AG09319 (cell line): Measurements from ENCODE around the gene GPATCH2.

ENCODE experiments used
- DNase-seq: peaks from one replicate; pipeline ENCODE4 v3.0.0-alpha.2; 2010; ENCODE audit warnings: low read depth; ENCODE audit errors: extremely low read depth
- TF ChIP-seq, protein P1 (sequence below): IDR thresholded peaks from 2 replicates; pipeline ENCODE4 v1.5.1; 2011; ENCODE audit warnings: low read depth, mild to moderate bottlenecking, inconsistent platforms, low read length, moderate library complexity

Gene GPATCH2

GRCh38 chr1:217577336-217577735 lies 53.6 kb downstream of the GPATCH2 start:
- DNase-seq: no peak
- TF ChIP-seq, protein P1, sequence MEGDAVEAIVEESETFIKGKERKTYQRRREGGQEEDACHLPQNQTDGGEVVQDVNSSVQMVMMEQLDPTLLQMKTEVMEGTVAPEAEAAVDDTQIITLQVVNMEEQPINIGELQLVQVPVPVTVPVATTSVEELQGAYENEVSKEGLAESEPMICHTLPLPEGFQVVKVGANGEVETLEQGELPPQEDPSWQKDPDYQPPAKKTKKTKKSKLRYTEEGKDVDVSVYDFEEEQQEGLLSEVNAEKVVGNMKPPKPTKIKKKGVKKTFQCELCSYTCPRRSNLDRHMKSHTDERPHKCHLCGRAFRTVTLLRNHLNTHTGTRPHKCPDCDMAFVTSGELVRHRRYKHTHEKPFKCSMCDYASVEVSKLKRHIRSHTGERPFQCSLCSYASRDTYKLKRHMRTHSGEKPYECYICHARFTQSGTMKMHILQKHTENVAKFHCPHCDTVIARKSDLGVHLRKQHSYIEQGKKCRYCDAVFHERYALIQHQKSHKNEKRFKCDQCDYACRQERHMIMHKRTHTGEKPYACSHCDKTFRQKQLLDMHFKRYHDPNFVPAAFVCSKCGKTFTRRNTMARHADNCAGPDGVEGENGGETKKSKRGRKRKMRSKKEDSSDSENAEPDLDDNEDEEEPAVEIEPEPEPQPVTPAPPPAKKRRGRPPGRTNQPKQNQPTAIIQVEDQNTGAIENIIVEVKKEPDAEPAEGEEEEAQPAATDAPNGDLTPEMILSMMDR: no peak

DNA sequence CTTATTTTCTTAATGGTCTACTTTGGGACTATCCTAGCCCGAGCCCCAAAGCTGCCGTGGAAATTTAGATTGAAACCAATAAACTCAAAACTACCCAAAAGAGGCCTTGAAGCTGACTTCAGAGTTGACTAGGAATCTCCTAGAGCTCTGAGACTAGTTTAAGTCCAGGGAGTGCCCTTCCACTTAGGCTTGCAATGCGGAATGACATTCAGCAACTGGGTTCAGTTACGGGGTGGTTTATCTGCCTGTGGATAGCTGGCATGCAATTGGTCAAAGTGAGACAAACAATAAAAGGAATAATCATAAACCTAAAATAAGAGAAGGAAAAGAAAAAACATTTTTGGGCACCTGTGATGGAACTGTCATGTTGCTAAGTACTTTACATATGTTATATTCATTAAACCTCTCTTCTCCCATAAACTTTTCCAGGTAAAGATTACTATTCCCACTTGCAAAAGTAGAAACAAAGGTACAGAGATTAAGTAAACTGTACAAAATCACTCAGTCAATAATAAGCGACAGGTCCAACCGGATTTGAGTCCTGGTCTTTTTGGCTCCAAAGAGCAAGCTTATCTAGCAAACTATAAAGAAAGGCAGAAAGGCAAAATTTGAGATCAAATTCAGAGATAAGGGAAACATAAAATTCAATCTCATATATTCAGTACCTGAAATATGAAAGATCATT lies 56.5 kb downstream of the GPATCH2 start:
- TF ChIP-seq, protein P1: no peak
- no peak for DNase-seq

DNA sequence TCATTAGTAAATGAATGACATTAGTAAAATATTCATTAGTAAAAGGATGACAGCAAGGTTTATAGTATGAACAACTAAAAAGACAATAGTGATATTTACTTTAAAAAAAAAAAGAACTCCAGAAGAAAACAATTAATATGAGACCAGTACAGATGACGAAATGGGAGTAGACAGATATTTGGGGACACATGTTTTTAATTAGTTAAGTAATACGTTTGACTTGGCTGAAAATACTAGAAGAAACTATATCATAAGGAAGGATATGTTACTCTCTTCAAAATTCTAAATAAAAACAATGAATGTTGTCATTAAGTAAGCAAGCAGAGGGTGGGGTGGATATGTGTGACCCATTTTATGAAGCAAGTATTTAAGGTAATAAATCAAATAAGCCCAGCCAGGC lies 61.9 kb downstream of the GPATCH2 start:
- peak; percentile 11 for DNase-seq
- TF ChIP-seq, protein P1: no peak

DNA sequence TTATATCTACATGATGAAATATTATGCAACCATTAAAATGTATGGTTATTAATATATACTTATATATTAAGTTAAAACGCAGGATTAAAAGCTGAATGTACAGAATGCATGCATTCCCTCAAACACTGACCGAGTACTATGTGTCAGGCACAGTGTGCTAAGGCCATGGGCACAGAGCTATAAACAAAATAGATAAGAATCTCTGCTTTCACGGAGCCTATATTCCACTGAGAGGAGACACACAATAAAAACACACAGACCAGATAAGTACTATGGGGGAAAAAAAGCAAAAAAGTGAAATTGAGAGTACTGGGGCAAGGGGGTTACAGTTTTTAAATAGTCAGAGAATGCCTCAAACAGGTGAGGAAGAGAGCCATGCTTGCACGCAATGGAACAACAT lies 62.7 kb downstream of the GPATCH2 start:
- TF ChIP-seq, protein P1: no peak
- no peak for DNase-seq

GRCh38 chr1:217564833-217565232 lies 66.1 kb downstream of the GPATCH2 start:
- DNase-seq: no peak
- TF ChIP-seq, protein P1: no peak

DNA sequence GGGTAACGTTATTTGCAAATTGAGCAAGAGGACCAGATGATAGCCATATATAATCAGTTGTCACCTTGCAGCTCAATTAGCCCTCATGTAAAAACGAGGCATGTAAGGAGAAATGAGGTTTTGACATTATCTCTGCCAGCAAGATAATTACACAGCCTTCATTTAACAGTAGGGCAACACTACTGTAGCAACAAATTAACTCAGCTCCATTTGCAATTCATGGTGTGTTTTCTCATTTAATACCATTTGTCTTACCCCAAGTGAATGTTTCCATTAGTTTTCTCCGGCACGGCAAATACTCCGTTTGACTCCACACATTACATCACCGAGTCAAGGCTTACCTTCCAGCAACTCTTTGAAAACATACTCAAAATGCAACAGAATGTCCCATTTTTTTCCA lies 66.7 kb downstream of the GPATCH2 start:
- DNase-seq: no peak
- TF ChIP-seq, protein P1: no peak

DNA sequence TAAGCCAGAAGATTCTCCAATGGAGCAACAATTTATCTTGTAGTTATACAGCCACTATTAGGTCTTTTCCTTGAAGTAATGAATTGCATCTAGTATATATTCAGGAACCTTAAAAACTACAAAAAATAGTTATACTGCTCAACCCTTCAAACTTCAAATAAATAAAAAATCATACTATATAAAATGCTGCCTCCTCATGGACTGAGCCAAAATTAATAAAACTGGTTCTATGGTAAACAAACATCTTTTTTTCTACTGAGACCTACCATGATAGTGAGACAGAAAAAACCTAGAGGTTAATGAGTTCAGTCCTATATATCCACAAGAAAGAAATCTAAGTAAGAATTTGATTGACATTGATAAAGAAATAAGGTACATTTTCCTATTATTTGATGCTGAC lies 67.7 kb downstream of the GPATCH2 start:
- TF ChIP-seq, protein P1: no peak
- no peak for DNase-seq
